K562 (cell line): ENCODE data around the gene GNB5. TPM values are rescaled to one million over a fixed set of nuclear protein-coding genes. Genes with fewer than 3 reads are reported as not detected.

Source experiments
- ATF1 ChIP-seq, 2 experiments: fragments of 450-650 bp in 1 of 2; IDR thresholded peaks; 2 replicates each; pipeline ENCODE4 v1.6.1; 2016; ENCODE audit warnings: missing compliant biosample characterization in 1 of 2, missing genetic modification characterization in 1 of 2
- BCL6 ChIP-seq: fragments of 250-450 bp; sonication (Bioruptor Pico); IDR thresholded peaks from 2 replicates; pipeline ENCODE4 v1.4.0; 2020
- CBFA2T3 ChIP-seq: fragments of 450-650 bp; IDR thresholded peaks from 2 replicates; pipeline ENCODE4 v1.6.1; 2017
- CHD1 ChIP-seq: fragments of 200-600 bp; sonication (generic); IDR thresholded peaks from one replicate; pipeline ENCODE4 v1.6.1; 2012; ENCODE audit warnings: mild to moderate bottlenecking, moderate library complexity, low read length, inconsistent platforms
- ELK1 ChIP-seq: sonication (generic); formaldehyde crosslinking; IDR thresholded peaks from 2 replicates; pipeline ENCODE4 v1.8.1; 2022; ENCODE audit warnings: missing genetic modification reagents
- EP300 ChIP-seq: IDR thresholded peaks from 2 replicates; pipeline ENCODE4 v1.6.1; 2012; ENCODE audit warnings: low read length, improper control_type of control experiment
- ESRRB ChIP-seq: fragments of 250-450 bp; sonication (Bioruptor Pico); IDR thresholded peaks from 2 replicates; pipeline ENCODE4 v1.5.0; 2020; ENCODE audit warnings: mild to moderate bottlenecking, moderate library complexity, borderline replicate concordance
- HDAC1 ChIP-seq, 2 experiments: fragments of 450-650 bp; IDR thresholded peaks; 2 replicates each; pipeline ENCODE4 v1.6.1; 2016 to 2017; ENCODE audit warnings: inconsistent platforms in 1 of 2, mild to moderate bottlenecking in 1 of 2, moderate library complexity in 1 of 2
- KDM5B ChIP-seq: fragments of 200-600 bp; sonication (generic); IDR thresholded peaks from 2 replicates; pipeline ENCODE4 v1.6.1; 2012; ENCODE audit warnings: low read depth, mild to moderate bottlenecking, moderate library complexity, low read length, control low read depth, inconsistent platforms; ENCODE audit not compliant: insufficient replicate concordance
- MAFG ChIP-seq: fragments of 450-650 bp; conservative IDR thresholded peaks from 2 replicates; pipeline ENCODE4 v1.6.1; 2016; ENCODE audit warnings: missing genetic modification characterization, missing compliant biosample characterization
- MAZ ChIP-seq, 2 experiments: fragments of 450-650 bp in 1 of 2; sonication (generic) in 1 of 2; formaldehyde crosslinking; IDR thresholded peaks in 1 of 2; conservative IDR thresholded peaks in 1 of 2; 2 replicates each; pipeline versions ENCODE4 v1.4.0 to v1.5.0; 2020; ENCODE audit warnings: mild to moderate bottlenecking in 1 of 2, missing genetic modification reagents in 1 of 2
- MLX ChIP-seq, 2 experiments: fragments of 450-650 bp in 1 of 2; sonication (generic) in 1 of 2; formaldehyde crosslinking; conservative IDR thresholded peaks; 2 replicates each; pipeline versions ENCODE4 v1.4.0 to v1.8.1; 2020 to 2022; ENCODE audit warnings: mild to moderate bottlenecking in 1 of 2, missing genetic modification reagents in 1 of 2
- NCOR1 ChIP-seq: fragments of 450-650 bp; IDR thresholded peaks from 2 replicates; pipeline ENCODE4 v1.6.1; 2016; ENCODE audit warnings: mild to moderate bottlenecking, moderate library complexity
- PHF20 ChIP-seq: fragments of 450-650 bp; IDR thresholded peaks from 2 replicates; pipeline ENCODE4 v1.6.1; 2018; ENCODE audit not compliant: partially characterized antibody
- RBM17 ChIP-seq: fragments of 200-400 bp; formaldehyde crosslinking; IDR thresholded peaks from 2 replicates; pipeline ENCODE4 v1.6.1; 2017; ENCODE audit warnings: low read depth, mild to moderate bottlenecking, low read length, borderline replicate concordance
- SMAD2 ChIP-seq: fragments of 150-350 bp; IDR thresholded peaks from 2 replicates; pipeline ENCODE4 v1.6.1; 2014; ENCODE audit warnings: low read depth, mild to moderate bottlenecking, low read length
- SNAPC5 ChIP-seq: fragments of 250-450 bp; sonication (Bioruptor Pico); IDR thresholded peaks from 2 replicates; pipeline ENCODE4 v1.8.0; 2021; ENCODE audit warnings: moderate library complexity, mild to moderate bottlenecking, inconsistent platforms
- TAF15 ChIP-seq: fragments of 200-400 bp; formaldehyde crosslinking; IDR thresholded peaks from 2 replicates; pipeline ENCODE4 v1.6.1; 2017; ENCODE audit warnings: mild to moderate bottlenecking, low read depth, low read length, moderate library complexity
- TRIM25 ChIP-seq: fragments of 450-650 bp; IDR thresholded peaks from 2 replicates; pipeline ENCODE4 v1.7.0; 2016; ENCODE audit warnings: borderline replicate concordance
- ZFP30 ChIP-seq: fragments of 250-450 bp; sonication (Bioruptor Pico); IDR thresholded peaks from 2 replicates; pipeline ENCODE4 v1.8.0; 2022; ENCODE audit warnings: moderate library complexity, mild to moderate bottlenecking, inconsistent platforms, borderline replicate concordance
- ZFPM2 ChIP-seq: fragments of 250-450 bp; sonication (Bioruptor Pico); IDR thresholded peaks from 2 replicates; pipeline ENCODE4 v1.5.1; 2022; ENCODE audit warnings: mild to moderate bottlenecking
- ZNF639 ChIP-seq, 2 experiments: fragments of 200-800 bp in 1 of 2; sonication (Bioruptor generic) in 1 of 2; sonication (generic) in 1 of 2; formaldehyde crosslinking in 1 of 2; IDR thresholded peaks in 1 of 2; conservative IDR thresholded peaks in 1 of 2; 2 replicates each; pipeline versions ENCODE4 v1.5.0 to v1.6.1; 2016 to 2020; ENCODE audit warnings: missing compliant biosample characterization in 1 of 2, missing genetic modification characterization in 1 of 2, missing genetic modification reagents in 1 of 2
- polyA plus RNA-seq, 8 experiments: library from polyadenylated mRNA; depleted of rRNA in 4 of 8; stranded (reverse) in 5 of 8; unstranded in 3 of 8; fragments of >200 nt; fragmentation: Nextera tagmentation in 2 of 8; fragmentation: Illumina TruSeq in 1 of 8; extraction: Ambion mirVana in 2 of 8; extraction: Trizol in 1 of 8; gene quantifications; 2 replicates each; pipeline versions ENCODE4 v1.2.1 to v1.2.3, GENCODE V29; 2011 to 2014; ENCODE audit warnings: inconsistent platforms in 1 of 8, missing spikeins in 1 of 8
- total RNA-seq, 7 experiments: library from RNA; depleted of rRNA in 6 of 7; stranded (reverse); fragments of >200 nt in 6 of 7; fragmentation: Illumina TruSeq in 2 of 7; extraction: Trizol in 2 of 7; gene quantifications; 2 replicates each; pipeline versions ENCODE4 v1.2.1 to v1.2.3, GENCODE V29; 2011 to 2021; ENCODE audit warnings: low replicate concordance in 1 of 7

GNB5 gene
- total and polyA plus RNA-seq, 9 of the 15 experiments (the other 6 are each of a cell fraction or from before 2014, with no cell fraction given) = 0.11 to 2.1 (median 0.77) TPM

GRCh38 chr15:52137432-52138357 lies 53.5 kb downstream of the GNB5 start (continued):
- TF ChIP-seq TRIM25 (no peak), MAZ (CRISPR knock-in tag; conservative IDR thresholded peaks at IDR 0.05 in 1 of 2, IDR thresholded peaks at IDR 0.05 in 1 of 2) (peak in 1 of 2 experiments; percentile 23; a peak in 1 of 4 replicates), MLX (CRISPR knock-in tag; conservative IDR thresholded peaks at IDR 0.05) (no peak), CBFA2T3 (peak; percentile 88), ZFPM2 (CRISPR knock-in tag) (no peak), PHF20 (peak; percentile 12), ESRRB (CRISPR knock-in tag) (no peak), BCL6 (CRISPR knock-in tag) (no peak), ATF1 (CRISPR knock-in tag; IDR thresholded peaks at IDR 0.05) (no peak), ATF1 (tag; IDR thresholded peaks at IDR 0.05) (no peak), MAFG (tag) (no peak), CHD1 (no peak), RBM17 (no peak), ELK1 (no peak), ZFP30 (CRISPR knock-in tag) (no peak), SNAPC5 (CRISPR knock-in tag) (no peak), HDAC1 (IDR thresholded peaks at IDR 0.05) (peak in 1 of 2 experiments; percentile 51; a peak in 2 of 4 replicates), KDM5B (no peak), EP300 (peak; percentile 56), TAF15 (no peak), SMAD2 (no peak), NCOR1 (peak; percentile 73), ZNF639 (CRISPR knock-in tag; conservative IDR thresholded peaks at IDR 0.05 in 1 of 2, IDR thresholded peaks at IDR 0.05 in 1 of 2) (0 out of 4 replicates have a peak, but pooled peaks of 1 of the 2 experiments have one; percentile 26)
